MCF 10A (cell line): ENCODE data around the gene PER2. TPM values are rescaled to one million over a fixed set of nuclear protein-coding genes. Genes with fewer than 3 reads are reported as not detected.
A peak's percentile ranks its signal among the peaks of the same experiment; 100 is the strongest.

Experiments
- BruUV-seq: library from RNA; stranded (reverse); fragments of 400-500 nt; replicated peaks from 2 replicates; lab custom pipeline; 2021; lab: Mats Ljungman, UMichigan
- CTCF ChIA-PET: fragments of 300-600 bp; sonication (Branson Sonifier 250); formaldehyde crosslinking; extraction: SDS; loops from one replicate; lab custom pipeline; 2021; ENCODE audit warnings: antibody characterized with exemption, inconsistent platforms; lab: Yijun Ruan, JAX
- POLR2A ChIA-PET: fragments of 300-600, 350-650 bp; sonication (Branson Sonifier 250); formaldehyde crosslinking; extraction: SDS; loops from one replicate; lab custom pipeline; 2020; ENCODE audit warnings: antibody characterized with exemption, inconsistent platforms; lab: Yijun Ruan, JAX
- DNase-seq: peaks from one replicate; pipeline ENCODE4 v3.0.0-alpha.2; 2018; ENCODE audit not compliant: unreplicated experiment
- H3K27ac Mint-ChIP-seq: one replicate; pipeline ENCODE4 v1.8.0; 2022; ENCODE audit warnings: mild to moderate bottlenecking, low read depth, mixed read lengths; ENCODE audit not compliant: unreplicated experiment
- H3K27me3 Mint-ChIP-seq: one replicate; pipeline ENCODE4 v1.8.0; 2022; ENCODE audit warnings: mixed read lengths; ENCODE audit not compliant: insufficient read depth, unreplicated experiment
- H3K36me3 Mint-ChIP-seq: one replicate; pipeline ENCODE4 v1.8.0; 2022; ENCODE audit warnings: mild to moderate bottlenecking, moderate library complexity, mixed read lengths; ENCODE audit not compliant: insufficient read depth, unreplicated experiment
- H3K4me1 Mint-ChIP-seq: one replicate; pipeline ENCODE4 v1.8.0; 2022; ENCODE audit warnings: mixed read lengths; ENCODE audit not compliant: insufficient read depth, unreplicated experiment
- H3K4me3 Mint-ChIP-seq: one replicate; pipeline ENCODE4 v1.8.0; 2022; ENCODE audit warnings: mild to moderate bottlenecking, moderate library complexity, mixed read lengths; ENCODE audit not compliant: unreplicated experiment
- H3K9me3 Mint-ChIP-seq: one replicate; pipeline ENCODE4 v1.8.0; 2022; ENCODE audit warnings: mixed read lengths; ENCODE audit not compliant: unreplicated experiment
- intact Hi-C: fragments of 100-400 bp; cut with micrococcal nuclease; formaldehyde crosslinking; loops from 2 replicates; pipeline ENCODE4 v1.14.1; 2022
- total RNA-seq: library from RNA; stranded (reverse); gene quantifications from 2 replicates; pipeline ENCODE4 v1.2.3, GENCODE V29; 2022
- TF ChIP-seq, protein P1 (sequence below): fragments of 200-600 bp; IDR thresholded peaks from one replicate; pipeline ENCODE4 v1.8.0; 2022; ENCODE audit warnings: antibody characterized with exemption, mild to moderate bottlenecking; ENCODE audit not compliant: unreplicated experiment

PER2 gene
- total RNA-seq, 1 experiment from 2014 or later = 8.9 TPM

- peaks cover 14% of the 10 kb centered on the region for H3K4me1 Mint-ChIP-seq
- H3K27ac Mint-ChIP-seq = no peak overlapping the region
- H3K4me3 Mint-ChIP-seq = no peak overlapping the region
- no peak for DNase-seq
- ChIA-PET POLR2A (no interaction called here), CTCF (no interaction called here)
- peaks cover 11% of the 10 kb centered on the region for H3K27me3 Mint-ChIP-seq
- H3K9me3 Mint-ChIP-seq = no peaks in the 10 kb centered on the region
- intact Hi-C loops = no loop called here
- TF ChIP-seq, protein P1, sequence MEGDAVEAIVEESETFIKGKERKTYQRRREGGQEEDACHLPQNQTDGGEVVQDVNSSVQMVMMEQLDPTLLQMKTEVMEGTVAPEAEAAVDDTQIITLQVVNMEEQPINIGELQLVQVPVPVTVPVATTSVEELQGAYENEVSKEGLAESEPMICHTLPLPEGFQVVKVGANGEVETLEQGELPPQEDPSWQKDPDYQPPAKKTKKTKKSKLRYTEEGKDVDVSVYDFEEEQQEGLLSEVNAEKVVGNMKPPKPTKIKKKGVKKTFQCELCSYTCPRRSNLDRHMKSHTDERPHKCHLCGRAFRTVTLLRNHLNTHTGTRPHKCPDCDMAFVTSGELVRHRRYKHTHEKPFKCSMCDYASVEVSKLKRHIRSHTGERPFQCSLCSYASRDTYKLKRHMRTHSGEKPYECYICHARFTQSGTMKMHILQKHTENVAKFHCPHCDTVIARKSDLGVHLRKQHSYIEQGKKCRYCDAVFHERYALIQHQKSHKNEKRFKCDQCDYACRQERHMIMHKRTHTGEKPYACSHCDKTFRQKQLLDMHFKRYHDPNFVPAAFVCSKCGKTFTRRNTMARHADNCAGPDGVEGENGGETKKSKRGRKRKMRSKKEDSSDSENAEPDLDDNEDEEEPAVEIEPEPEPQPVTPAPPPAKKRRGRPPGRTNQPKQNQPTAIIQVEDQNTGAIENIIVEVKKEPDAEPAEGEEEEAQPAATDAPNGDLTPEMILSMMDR = no peak
- BruUV-seq = no TSS peak
- no peaks in the 10 kb centered on the region for H3K36me3 Mint-ChIP-seq
Measured at GRCh38 chr2:238294393-238295143, 6.2 kb upstream of the PER2 start.

- H3K36me3 Mint-ChIP-seq = no peaks in the 10 kb centered on the region
- H3K9me3 Mint-ChIP-seq = no peaks in the 10 kb centered on the region
- CTCF ChIA-PET = no interaction called here
- H3K4me3 Mint-ChIP-seq = no peak overlapping the region
- H3K27me3 Mint-ChIP-seq = peaks cover 11% of the 10 kb centered on the region
- peaks cover 19% of the 10 kb centered on the region for H3K4me1 Mint-ChIP-seq
- TF ChIP-seq, protein P1 = no peak
- no TSS peak for BruUV-seq
- POLR2A ChIA-PET = no interaction called here
- no peak overlapping the region for H3K27ac Mint-ChIP-seq
- DNase-seq = no peak
- intact Hi-C loops = no loop called here
Measured at GRCh38 chr2:238294046-238294392, 5.6 kb upstream of the PER2 start.

DNA sequence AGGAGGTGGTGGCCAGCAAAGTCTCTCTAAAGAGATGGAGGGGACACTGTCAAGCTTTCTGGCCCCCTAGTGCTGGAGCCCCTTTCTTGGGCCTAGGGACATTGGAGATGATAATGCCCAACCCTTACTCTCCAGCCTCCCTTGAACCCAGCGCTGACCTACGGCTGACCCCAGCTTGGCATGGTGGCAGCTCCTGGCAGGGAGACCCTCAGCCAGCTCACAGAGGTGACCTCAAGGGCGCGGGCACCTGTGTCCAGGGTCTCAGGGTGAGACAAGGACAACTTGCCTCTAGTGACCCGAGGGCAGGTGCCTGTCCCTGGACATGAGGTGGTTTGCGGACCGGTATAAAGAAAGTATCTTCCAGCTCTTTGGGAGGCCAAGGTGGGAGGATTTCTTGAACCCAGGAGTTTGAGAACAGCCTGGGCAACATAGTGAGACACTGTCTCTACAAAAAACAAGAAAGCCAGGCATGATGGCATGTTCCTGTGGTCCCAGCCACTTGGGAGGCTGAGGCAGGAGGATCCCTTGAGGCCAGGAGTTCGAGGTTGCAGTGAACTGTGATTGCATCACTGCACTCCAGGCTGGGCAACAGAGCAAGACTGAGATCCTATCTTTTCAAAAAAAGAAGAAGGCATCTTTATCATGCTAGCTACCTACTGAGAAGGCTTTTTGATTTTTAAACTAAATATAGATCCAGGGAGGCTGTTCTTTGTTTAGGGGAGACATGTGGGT lies 3.3 kb upstream of the PER2 start:
- TF ChIP-seq, protein P1 = no peak
- BruUV-seq = no TSS peak
- CTCF ChIA-PET = interaction anchor here (0.6 to 2.5 kb wide), 6 partner anchors 8 to 436 kb away, joined by 3 to 9 read pairs (median 5); no protein-coding TSS in a partner anchor
- H3K27me3 Mint-ChIP-seq = peaks cover 11% of the 10 kb centered on the region
- H3K4me1 Mint-ChIP-seq = peaks cover 29% of the 10 kb centered on the region
- DNase-seq = no peak
- POLR2A ChIA-PET = interaction anchor here (3.1 to 8.9 kb wide), 3 partner anchors 11 to 90 kb away, joined by 14 to 139 read pairs (median 47); partner anchors contain the start of gene TRAF3IP1
- intact Hi-C loops = no loop called here
- H3K9me3 Mint-ChIP-seq = no peaks in the 10 kb centered on the region
- H3K36me3 Mint-ChIP-seq = peaks cover 10% of the 10 kb centered on the region
- H3K4me3 Mint-ChIP-seq = no peak overlapping the region
- peak overlapping the region; percentile 99 for H3K27ac Mint-ChIP-seq
